Hippocampal formation (tissue), 2 donors: ENCODE results near the gene EYA2.

Experiments
- DNase-seq, 2 donors: peaks; one replicate each; lab custom pipeline; 2025; lab: John Stamatoyannopoulos, UW

EYA2 gene

DNA sequence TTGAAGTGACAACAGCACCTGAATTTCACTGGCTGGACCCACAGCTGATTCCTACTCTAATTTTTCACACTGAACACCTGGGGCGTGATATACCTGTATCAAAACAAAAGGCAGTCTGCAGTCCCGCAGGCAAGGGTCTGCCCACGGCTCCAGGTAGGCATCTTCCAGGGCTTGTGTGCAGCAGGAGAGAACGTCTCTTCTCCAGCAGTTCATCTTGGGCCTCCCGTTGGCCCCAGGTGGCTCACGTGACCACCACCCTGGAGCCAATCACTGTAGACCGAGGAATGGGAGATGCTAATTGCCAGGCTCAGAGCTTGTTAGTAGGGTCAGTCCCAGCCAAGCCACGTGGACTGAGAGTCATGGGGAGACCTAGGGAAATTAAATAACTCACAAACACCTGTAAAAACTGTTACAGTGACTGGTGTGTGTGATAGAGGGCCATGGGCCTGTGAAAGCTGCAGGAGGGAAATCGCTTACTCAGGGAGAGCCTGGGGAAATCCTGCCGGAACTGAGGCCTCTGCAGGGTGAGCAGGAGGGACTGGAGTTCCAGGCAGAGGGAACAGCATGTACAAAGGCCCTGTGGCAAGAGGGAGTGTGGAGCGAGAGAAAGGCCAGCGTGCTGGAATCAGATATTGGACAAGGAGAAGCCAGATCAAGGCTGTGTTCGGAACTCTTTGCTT lies 83.4 kb downstream of the EYA2 start:
- DNase-seq, result no peak

DNA sequence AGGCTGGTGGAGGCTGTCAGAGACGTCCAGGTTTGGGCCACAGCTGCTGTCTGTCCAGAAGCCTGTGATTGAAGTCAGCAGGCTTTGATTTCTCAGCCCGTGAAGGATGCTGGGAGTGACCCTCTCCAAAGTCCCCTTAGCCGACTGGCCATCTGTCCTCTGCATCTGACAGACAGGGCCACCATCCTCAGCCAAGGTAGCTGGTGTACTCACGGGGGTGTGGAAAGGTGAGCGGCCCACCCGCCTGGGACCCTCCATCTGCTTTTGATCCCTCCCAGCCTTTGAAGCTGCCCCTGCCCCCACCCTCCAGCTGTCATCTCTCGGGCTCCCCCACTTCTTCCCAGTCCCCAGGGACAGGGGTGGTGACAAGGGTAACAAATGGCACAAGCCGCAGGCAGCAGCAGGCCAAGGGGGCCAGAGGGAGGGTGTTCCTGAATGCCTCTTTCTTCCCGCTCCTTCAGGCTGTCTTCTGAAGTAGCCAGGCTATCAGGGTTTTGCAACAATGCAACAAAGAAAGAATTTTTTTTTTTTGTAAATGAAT lies 84.4 kb downstream of the EYA2 start:
- DNase-seq, result no peak

DNA sequence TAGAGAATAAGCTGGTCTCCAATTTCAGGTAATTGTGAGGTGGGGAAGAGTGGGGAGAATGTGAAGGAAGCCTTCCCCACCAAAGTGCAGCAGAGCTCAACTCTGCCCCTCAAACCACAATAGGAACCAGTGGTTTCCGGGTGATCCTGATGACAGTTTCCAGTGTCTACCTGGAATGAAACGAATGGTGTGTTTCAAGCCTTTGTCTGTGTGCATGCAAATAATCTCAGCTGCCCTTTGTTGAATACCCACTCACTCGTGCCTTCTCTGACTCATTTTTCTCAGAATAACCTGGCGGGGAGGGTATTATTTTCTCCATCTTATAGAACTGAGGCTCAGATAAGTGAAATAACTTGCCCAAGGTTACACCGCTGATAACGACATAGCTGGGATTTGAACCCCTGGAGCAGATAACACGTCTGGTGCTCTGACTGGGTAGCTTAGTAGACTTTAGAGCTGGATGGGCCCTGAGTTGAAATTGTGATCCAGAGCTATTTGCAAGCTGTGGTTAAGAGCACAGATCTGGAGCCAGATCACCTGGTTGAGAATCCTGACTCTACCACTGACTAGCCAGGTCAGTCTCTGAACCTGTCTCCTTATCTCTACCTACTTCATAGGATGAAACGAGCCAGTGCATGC lies 85.1 kb downstream of the EYA2 start:
- DNase-seq, result no peak

DNA sequence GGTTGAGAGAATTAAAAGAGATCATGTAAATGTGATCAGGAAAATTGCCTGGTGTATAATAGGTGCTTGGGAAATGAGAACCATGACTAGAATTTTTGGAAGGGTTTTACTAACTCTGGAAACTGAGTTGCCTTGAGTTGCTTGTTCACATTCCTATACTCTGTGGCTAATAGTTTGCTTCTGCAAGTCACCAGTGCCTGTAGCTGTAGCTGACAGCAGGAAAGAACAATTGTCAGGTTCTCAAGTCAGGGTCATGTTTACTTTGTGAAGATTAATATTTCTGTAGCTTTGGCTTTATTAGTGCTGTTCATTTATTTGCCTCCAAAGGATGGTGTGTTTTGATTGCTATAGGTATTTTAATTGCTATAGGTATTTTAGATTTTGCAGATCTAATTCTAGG lies 86.5 kb downstream of the EYA2 start:
- DNase-seq, result no peak

DNA sequence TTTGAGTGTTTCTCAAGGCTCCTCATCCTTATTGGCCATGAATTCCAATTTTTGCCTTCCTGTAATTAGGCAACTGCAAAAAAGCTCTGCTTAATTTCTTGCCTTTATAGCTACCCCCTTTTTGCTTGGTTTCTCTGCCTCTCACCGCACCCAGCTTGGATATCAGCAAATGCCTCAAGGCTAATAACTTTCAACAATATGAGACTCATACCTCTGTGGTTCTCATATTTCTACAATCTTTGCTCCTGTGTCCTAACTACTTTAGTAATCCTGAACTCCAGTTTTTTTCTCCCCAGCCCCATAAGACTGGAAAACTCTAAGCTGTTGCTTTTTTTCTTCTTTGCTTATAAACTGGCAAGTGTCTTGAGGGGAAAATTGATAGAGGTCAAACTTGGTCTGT lies 88.8 kb downstream of the EYA2 start:
- DNase-seq, result no peak

DNA sequence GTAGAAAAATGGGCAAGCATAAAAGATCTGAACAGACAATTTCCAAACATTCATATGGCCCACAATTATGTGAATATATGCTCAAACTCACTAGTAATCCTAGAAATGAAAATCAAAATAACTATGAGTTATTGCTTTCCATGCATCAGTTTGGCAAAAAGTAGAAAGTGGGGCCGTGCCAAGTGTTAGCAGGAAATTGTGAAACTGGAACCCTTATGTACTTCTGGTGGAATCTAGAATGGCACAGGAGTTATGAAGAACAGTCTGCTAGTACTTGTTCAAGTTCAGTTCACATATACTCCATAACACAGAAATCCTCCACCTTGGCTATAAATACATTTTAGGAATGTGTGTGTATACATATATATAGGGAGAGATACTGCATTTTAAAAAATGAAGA lies 89.8 kb downstream of the EYA2 start:
- DNase-seq, result no peak

DNA sequence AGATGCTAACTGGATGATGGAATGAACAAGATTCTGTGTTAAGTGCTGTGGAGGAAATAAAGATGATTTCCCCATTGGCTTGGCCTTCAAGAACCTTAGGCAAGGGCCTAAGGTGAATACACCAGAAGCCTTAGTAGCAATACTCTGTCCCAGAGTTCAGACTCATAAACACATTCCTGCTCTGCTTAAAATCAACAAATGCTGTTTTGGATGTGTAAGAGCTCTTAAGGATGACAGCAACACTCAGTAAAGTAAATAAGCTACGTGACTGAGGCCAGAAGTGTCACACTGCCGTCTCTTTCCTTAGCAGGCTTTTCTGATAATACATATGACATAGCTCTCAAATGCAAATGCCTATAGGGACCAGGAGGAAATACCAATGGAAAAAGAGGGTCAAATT lies 90.6 kb downstream of the EYA2 start:
- DNase-seq, result no peak

DNA sequence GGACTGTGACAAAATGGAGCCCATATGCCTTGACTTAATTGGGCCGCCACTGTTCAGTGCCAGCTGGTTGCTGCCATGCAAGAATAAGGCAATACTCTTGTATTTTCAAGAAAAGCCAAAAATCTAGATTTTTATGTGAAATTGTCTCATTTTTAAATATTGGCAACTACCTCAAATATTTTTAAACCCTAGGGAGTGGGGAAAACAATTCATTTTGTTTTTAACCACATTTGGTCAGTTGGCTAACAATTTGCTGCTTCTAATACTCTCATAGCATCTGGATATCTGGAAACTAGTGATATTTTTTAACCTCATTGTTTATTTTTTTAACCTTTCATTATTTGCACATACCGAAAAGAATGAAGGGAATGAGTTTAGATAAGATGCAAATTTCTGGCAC lies 91.0 kb downstream of the EYA2 start:
- DNase-seq, result no peak

DNA sequence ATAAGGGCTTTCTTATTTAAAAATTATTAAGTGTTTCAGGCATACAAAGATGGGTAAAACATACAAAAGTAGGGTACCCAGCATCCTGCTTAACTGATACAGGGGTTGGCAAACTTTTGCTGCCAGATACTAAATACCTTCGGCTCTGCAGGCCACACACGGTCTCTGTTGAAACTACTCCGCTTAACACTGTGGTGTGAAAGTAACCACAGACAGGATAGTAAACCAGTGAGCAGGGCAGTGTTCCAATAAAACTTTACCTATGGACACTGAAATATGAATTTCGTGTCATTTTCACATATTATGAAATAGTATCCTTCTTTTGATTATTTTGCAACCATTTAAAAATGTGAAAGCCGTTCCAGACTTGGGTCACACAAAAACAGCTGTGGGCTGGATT lies 92.4 kb downstream of the EYA2 start:
- no peak for DNase-seq

DNA sequence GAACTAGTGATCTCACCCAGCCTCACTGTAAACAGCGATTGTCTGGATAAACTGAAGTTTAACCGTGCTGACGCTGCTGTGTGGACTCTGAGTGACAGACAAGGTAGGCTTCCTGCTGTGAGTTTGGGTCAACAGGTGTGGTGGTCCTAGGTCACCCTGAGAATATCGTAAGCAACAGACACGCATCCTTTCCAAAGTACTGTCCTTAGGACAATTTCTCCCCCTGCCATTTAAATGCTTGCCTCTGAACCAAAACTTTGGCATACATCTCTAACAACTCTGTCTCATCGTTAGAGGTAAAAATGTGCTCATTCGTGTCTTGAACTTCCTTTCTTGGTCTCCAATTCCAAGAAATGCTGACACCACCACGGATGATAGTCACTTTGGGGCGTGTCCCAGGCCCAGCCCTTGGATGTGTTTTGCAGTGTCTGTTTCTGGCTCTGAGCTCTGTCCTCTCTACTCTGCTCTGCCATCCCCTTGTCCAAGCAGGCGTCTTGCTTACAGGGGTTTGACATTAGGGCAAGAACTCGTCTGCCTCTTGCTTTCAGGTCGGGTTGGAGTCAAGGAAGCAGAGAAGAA lies 95.5 kb downstream of the EYA2 start:
- peak in 1 of 2 donors; percentile 5 for DNase-seq

DNA sequence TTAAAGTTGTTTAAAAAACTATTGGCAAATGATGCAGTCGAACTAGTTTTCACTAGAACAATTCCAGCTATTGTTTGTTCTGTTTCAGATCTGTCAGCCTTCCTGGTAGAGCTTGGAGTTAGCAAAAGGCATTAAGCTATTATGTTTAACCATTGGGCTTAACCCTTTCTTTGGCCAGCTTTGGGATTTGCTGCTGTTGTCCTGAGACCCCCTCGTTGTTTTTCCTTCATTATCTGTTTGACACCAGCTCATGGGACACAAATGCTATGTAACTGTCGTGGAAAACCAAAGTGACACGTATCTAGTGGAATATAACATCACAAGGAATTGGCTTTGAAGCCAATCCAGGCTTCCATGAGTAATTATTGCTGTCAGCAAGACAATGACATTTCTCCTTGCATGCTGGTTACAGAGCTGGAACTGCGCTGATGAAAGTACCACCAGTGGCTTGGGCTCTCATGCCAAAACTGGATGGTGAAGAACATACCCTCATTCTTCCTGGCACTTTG lies 96.0 kb downstream of the EYA2 start:
- no peak for DNase-seq

DNA sequence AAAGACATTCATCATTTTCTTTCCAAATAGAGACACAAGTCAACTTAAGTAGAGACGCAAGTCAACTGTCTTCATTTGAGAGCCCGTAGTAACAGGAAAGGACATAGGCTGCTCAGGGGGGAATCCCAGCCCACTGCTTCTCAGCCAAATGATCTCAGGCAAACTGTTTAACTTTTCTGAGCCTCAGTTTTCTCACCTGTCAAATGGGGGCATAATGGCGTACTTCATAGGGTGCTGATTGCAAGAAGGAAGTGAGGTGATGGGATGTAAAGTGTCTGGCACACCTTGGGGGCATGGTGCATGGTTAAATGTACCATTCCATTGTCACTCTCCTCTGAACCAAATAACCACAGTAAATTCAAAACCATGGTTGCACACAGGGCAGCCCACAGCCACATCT lies 96.5 kb downstream of the EYA2 start:
- no peak for DNase-seq

DNA sequence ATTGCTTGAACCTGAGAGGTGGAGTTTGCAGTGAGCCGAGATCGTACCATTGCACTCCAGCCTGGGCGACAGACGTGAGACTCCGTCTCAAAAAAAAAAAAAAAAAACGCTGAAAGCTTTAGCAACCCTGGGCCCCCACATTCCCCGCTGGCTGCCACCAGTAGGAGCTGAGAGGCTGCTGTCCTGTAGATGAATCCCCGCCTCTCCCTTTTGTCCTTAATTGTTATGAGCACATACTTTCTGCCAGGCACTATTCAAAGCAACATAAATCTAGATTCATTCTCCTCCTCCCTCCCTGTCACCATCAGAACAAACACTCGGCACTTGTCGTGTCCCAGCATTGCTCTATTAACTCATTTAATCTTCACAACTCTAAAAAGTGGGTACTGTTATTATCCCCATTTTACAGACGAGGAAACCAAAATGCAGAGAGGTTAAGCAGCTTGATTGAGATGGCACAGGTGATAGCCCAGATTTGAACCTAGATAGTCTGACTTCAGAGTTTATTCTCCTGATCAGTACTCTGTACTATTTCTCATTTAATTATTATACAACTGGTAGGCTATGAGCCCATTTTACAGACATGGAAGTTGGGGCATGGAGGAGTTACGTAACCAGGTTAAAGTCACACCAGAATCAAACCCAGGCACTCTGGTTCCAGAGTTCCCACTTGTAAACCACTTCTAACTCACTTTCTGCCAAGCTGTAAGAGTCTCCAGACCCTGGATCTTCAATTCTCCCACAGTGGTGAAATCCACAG lies 97.4 kb downstream of the EYA2 start:
- no peak for DNase-seq

DNA sequence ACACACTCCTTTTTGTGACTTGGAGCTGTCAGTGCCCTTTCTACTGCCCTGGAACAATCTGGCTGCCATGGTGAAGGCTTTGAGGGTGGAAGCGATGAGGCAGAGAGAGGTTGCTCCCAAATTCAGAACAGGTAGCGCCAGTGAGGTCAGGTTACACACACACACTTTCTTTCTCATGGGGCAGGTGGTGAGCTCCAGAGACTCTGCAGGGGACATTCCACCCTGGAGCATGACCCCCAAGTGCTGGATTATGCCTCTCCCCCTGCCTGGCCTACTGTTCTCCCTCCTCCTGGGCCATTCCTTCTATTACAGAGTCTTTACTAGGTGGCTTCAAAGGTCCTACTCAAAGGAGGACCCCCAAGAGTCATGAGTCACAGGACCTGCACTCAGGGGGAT lies 98.0 kb downstream of the EYA2 start:
- no peak for DNase-seq

DNA sequence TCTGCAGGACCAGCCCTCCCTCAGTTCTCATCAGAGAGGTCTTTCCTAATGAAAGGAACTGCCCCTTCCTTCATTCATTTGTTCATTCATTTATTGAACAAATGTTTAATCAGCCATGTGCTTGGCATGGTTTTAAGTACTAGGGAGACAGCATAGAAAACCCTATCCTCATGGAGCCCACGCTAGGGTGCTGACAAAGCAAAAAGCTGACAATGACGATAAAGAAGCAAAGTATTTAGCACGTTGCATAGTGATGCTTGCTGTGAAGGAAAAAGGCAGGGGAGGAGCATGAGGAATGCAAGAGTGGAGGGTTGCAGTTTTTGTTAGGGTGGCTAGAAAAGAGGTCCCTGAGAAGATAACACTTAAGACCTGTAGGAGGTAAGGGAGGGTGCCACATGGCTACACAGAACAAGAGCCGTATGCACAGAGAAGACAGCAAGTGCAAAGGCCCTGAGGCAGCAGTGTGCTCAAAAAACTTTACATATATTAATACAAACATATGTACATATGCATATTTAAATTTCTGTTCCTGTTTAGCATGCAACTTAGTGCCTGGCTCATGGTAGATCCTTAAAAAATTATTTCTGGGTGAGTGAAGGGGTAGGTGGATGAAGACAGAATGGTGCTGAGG lies 98.9 kb downstream of the EYA2 start:
- DNase-seq, result no peak

DNA sequence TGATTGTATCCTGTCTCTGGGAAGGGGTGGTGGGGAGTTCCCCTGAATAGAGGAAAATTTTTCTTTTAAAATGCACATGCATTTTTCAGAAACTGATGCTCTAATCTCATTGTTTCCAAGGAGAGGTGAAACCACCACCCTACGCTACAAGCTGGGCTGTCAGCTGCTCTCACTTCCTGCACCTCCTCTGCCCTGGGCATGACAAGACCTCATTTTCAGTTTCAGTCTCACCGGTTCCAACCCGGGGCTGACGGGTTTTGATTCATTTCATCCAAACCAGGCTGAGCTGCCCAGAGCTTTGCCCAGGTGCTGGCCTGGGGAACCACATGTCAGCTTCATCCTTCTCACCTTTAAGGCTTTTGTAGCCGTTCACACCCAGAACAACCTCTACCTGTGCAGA lies 99.7 kb downstream of the EYA2 start:
- no peak for DNase-seq

DNA sequence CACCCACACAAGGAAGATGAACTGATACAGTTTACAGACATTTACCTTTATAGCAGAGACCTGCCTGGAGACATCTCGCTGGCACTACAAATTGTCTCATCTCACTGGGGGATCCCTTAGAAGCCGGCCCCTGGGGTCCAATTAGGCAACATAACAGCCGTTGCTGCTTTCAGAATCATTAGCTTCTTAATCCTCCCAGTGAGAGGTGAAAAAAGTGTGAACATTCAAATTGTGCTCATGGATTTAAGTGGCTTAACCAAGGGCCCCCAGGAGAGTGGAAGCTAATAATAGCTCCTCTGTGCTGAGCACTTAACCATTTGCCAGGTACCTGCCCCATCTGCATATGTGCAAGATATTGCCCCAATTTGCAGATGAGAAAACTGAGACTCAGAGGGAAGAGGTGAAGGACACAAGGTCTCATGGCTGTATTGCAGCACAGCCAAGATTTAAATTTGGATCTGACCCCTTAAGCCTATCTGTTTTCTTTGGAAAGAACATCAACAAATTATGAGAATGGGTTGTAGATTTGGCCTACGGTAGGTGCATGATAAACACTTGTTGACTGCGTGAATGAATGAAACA lies 101.0 kb downstream of the EYA2 start:
- no peak for DNase-seq

DNA sequence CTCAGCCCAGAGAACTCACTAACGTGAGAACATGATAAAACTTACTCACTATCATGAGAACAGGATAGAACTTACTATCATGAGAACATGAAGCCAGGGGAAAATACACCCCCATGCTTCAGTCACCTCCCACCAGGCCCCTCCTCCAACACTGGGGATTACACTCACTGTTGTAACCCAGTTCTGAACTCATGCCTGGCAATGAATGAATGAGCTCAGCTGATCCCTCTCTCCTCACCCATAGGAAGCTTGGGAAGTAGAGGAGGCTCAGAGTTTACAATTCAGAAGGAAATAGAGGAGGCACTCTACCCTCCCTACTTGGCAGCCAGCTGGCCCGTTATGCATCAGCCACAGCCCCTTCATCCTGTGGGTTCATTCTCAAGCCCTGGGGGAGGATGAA lies 102.5 kb downstream of the EYA2 start:
- DNase-seq, result no peak

DNA sequence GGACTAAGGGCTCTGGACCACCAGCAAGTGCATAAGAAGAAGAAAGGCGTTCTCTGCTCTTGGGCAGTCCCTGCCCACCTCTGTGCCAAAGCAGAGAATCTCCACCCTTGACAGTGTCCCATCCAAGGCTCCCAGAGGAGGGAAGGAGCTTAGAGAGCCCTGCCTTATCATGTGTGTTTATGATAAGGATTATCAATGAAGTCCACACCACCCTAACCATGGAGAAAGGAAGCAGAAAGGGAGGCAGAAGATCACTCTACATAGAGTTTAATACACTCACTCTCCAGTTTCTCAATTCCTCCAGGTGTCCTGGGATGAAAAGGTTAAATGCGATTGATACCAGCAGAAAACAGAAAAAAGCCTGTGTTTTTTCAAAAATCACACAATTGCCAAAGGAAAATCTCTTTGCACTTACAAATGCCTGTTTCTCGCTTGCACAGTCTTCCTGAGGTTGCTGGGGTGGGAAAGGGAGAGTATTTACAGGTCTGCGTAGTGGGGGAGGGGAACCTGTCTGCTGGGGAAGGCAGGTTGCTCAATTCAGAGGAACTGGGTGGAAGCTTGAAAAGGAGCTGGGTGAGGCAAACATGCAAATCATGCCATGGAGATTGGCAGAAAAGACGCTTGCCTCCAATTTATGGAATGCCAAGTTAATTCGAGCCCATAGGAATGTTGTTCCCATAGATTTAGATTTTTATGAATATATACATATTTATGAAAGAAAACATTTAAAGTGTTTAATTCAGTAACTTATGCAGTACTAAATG lies 104.0 kb downstream of the EYA2 start:
- DNase-seq, result no peak

DNA sequence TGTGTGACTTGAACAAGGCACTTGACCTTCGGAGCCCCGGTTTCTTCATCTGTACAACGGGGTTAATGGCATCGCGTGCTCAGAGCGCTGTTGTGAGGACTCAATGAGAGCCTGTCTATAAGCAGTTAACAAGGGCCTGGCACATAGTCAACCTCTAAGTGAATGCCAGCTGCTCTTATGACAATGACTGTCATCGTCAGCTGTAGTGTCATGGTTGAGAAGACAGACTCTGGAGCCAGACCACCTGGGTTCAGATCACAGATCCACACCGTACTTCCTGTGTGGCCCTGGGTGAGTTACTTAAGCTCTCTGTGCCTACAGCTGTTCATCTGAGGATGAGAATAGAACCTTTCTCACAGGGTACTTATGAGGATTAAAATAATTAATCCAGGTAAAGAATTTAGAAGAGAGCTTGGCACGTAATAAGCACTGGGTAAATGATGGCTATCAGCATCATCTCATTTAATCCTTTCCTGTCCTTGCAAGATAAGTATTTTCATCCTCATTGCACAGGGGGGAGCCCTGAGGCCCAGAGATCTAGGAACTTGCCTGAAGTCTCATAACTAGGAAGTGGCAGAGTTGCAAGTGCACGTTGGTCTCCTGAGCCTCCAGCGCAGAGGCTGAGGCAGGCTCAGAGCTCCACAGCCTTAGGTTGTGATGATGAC lies 105.3 kb downstream of the EYA2 start:
- no peak for DNase-seq
